H9 (cell line): ENCODE data around the gene OSBPL10. TPM values are rescaled to one million over a fixed set of nuclear protein-coding genes. Genes with fewer than 3 reads are reported as not detected.

Source experiments
- DNase-seq: peaks from one replicate; pipeline ENCODE4 v3.0.0-alpha.2; 2017
- H2AFZ ChIP-seq: one replicate; pipeline ENCODE4 v1.6.1; 2013; ENCODE audit warnings: mild to moderate bottlenecking, low read length, control low read depth, moderate library complexity
- H2AK5ac ChIP-seq: 2 replicates; pipeline ENCODE4 v1.6.1; 2013; ENCODE audit warnings: low read length, control low read depth, mixed read lengths; ENCODE audit not compliant: insufficient read length
- H2BK120ac ChIP-seq: one replicate; pipeline ENCODE4 v1.6.1; 2013; ENCODE audit warnings: low read depth, mild to moderate bottlenecking, low read length, control low read depth, inconsistent platforms; ENCODE audit not compliant: poor library complexity, severe bottlenecking
- H2BK12ac ChIP-seq: 2 replicates; pipeline ENCODE4 v1.6.1; 2013; ENCODE audit warnings: low read length, control low read depth, mixed read lengths, low read depth; ENCODE audit not compliant: insufficient read length
- H2BK15ac ChIP-seq: 2 replicates; pipeline ENCODE4 v1.6.1; 2013; ENCODE audit warnings: low read depth, low read length, control low read depth
- H2BK20ac ChIP-seq: one replicate; pipeline ENCODE4 v1.6.1; 2013; ENCODE audit warnings: low read depth, mild to moderate bottlenecking, low read length, control low read depth, inconsistent platforms; ENCODE audit not compliant: poor library complexity, severe bottlenecking
- H2BK5ac ChIP-seq: 2 replicates; pipeline ENCODE4 v1.6.1; 2013; ENCODE audit warnings: low read length, control low read depth, mixed read lengths; ENCODE audit not compliant: insufficient read length
- H3K14ac ChIP-seq: 2 replicates; pipeline ENCODE4 v1.6.1; 2013; ENCODE audit warnings: low read length, control low read depth; ENCODE audit not compliant: insufficient read depth
- H3K18ac ChIP-seq: 2 replicates; pipeline ENCODE4 v1.6.1; 2013; ENCODE audit warnings: low read depth, mild to moderate bottlenecking, mixed read lengths, low read length, control low read depth; ENCODE audit not compliant: insufficient read length
- H3K23ac ChIP-seq: 2 replicates; pipeline ENCODE4 v1.6.1; 2013; ENCODE audit warnings: low read length, control low read depth, mixed read lengths, low read depth; ENCODE audit not compliant: insufficient read length
- H3K23me2 ChIP-seq: 2 replicates; pipeline ENCODE4 v1.6.1; 2013; ENCODE audit warnings: low read depth, mild to moderate bottlenecking, mixed read lengths, low read length, control low read depth; ENCODE audit not compliant: insufficient read length, poor library complexity, severe bottlenecking
- H3K27ac ChIP-seq: 2 replicates; pipeline ENCODE4 v1.5.1; 2013; ENCODE audit warnings: low read length, control low read depth, mixed read lengths, low read depth; ENCODE audit not compliant: insufficient read length
- H3K27me3 ChIP-seq: 2 replicates; pipeline ENCODE4 v1.6.1; 2013; ENCODE audit warnings: low read length, control low read depth, inconsistent platforms; ENCODE audit not compliant: insufficient read depth
- H3K4ac ChIP-seq: 2 replicates; pipeline ENCODE4 v1.6.1; 2013; ENCODE audit warnings: low read depth, mild to moderate bottlenecking, control low read depth, inconsistent platforms, low read length, moderate library complexity
- H3K4me1 ChIP-seq: 2 replicates; pipeline ENCODE4 v1.6.1; 2013; ENCODE audit warnings: low read length, control low read depth, inconsistent platforms; ENCODE audit not compliant: insufficient read depth
- H3K4me2 ChIP-seq: 2 replicates; pipeline ENCODE4 v1.6.1; 2013; ENCODE audit warnings: low read length, control low read depth, mixed read lengths; ENCODE audit not compliant: insufficient read length, insufficient read depth
- H3K56ac ChIP-seq: 2 replicates; pipeline ENCODE4 v1.6.1; 2013; ENCODE audit warnings: low read depth, mild to moderate bottlenecking, mixed read lengths, low read length, control low read depth; ENCODE audit not compliant: insufficient read length
- H3K79me1 ChIP-seq: 2 replicates; pipeline ENCODE4 v1.6.1; 2013; ENCODE audit warnings: low read depth, mild to moderate bottlenecking, moderate library complexity, low read length, control low read depth, inconsistent platforms; ENCODE audit not compliant: insufficient read depth, poor library complexity, severe bottlenecking
- H3K79me2 ChIP-seq: 2 replicates; pipeline ENCODE4 v1.6.1; 2013; ENCODE audit warnings: low read length, control low read depth, inconsistent platforms; ENCODE audit not compliant: insufficient read depth
- H3K9ac ChIP-seq: 2 replicates; pipeline ENCODE4 v1.6.1; 2013; ENCODE audit warnings: low read length, control low read depth, mixed read lengths; ENCODE audit not compliant: insufficient read length; ENCODE audit errors: extremely low read depth
- H3K9me3 ChIP-seq: one replicate; pipeline ENCODE4 v1.6.1; 2013; ENCODE audit warnings: low read depth, low read length, inconsistent platforms; ENCODE audit not compliant: control insufficient read depth
- H3T11ph ChIP-seq: one replicate; pipeline ENCODE4 v1.6.1; 2013; ENCODE audit warnings: mild to moderate bottlenecking, low read length, control low read depth, inconsistent platforms
- H4K20me1 ChIP-seq: one replicate; pipeline ENCODE4 v1.6.1; 2013; ENCODE audit not compliant: control insufficient read depth, insufficient read length, insufficient read depth
- H4K5ac ChIP-seq: 2 replicates; pipeline ENCODE4 v1.6.1; 2013; ENCODE audit warnings: low read depth, mild to moderate bottlenecking, mixed read lengths, low read length, control low read depth; ENCODE audit not compliant: insufficient read length
- H4K8ac ChIP-seq: replicated peaks from 2 replicates; pipeline ENCODE4 v1.6.1; 2013; ENCODE audit warnings: low read length, control low read depth, mixed read lengths, low read depth; ENCODE audit not compliant: insufficient read length
- H4K91ac ChIP-seq: 2 replicates; pipeline ENCODE4 v1.6.1; 2013; ENCODE audit warnings: low read depth, mild to moderate bottlenecking, moderate library complexity, mixed read lengths, low read length, control low read depth; ENCODE audit not compliant: insufficient read length
- H3K27ac Mint-ChIP-seq, 3 experiments: 2 replicates in 2 of 3; 3 replicates in 1 of 3; pipeline ENCODE4 v1.8.0; 2020 to 2021; ENCODE audit warnings: mixed read lengths in 3 of 3, mild to moderate bottlenecking in 1 of 3, moderate library complexity in 1 of 3
- H3K27me3 Mint-ChIP-seq: 2 replicates; pipeline ENCODE4 v1.8.0; 2021; ENCODE audit warnings: low read depth, mild to moderate bottlenecking, moderate library complexity, mixed read lengths
- H3K36me3 Mint-ChIP-seq, 3 experiments: 2 replicates in 2 of 3; 3 replicates in 1 of 3; pipeline ENCODE4 v1.8.0; 2020 to 2021; ENCODE audit warnings: low read depth in 3 of 3, mixed read lengths in 3 of 3; ENCODE audit not compliant: insufficient read depth in 1 of 3
- H3K4me1 Mint-ChIP-seq, 2 experiments: 2 replicates each; pipeline ENCODE4 v1.8.0; 2020; ENCODE audit warnings: mixed read lengths in 2 of 2
- H3K4me3 Mint-ChIP-seq, 2 experiments: 2 replicates in 1 of 2; 3 replicates in 1 of 2; pipeline ENCODE4 v1.8.0; 2020 to 2021; ENCODE audit warnings: mild to moderate bottlenecking in 2 of 2, mixed read lengths in 2 of 2, moderate library complexity in 1 of 2
- H3K9me3 Mint-ChIP-seq, 2 experiments: 2 replicates in 1 of 2; 3 replicates in 1 of 2; pipeline ENCODE4 v1.8.0; 2020; ENCODE audit warnings: mild to moderate bottlenecking in 2 of 2, mixed read lengths in 2 of 2, moderate library complexity in 1 of 2
- WGBS: extraction: QIAGEN DNeasy Blood & Tissue Kit; methylation state at CpG from one replicate; pipeline ENCODE4 v1.1.7; 2013; ENCODE audit warnings: missing lambda C conversion rate, low lambda C conversion rate, mixed read lengths; ENCODE audit not compliant: insufficient read length; ENCODE audit errors: extremely low coverage; 5-methylcytosine and 5-hydroxymethylcytosine counted together
- total RNA-seq: library from RNA; stranded (reverse); gene quantifications from 2 replicates; pipeline ENCODE4 v1.2.1, GENCODE V29; 2021
- TF ChIP-seq, protein P1 (sequence below): fragments of 200-600 bp; sonication (generic); conservative IDR thresholded peaks from 3 replicates; pipeline ENCODE4 v1.8.0; 2021; ENCODE audit warnings: antibody characterized with exemption, mild to moderate bottlenecking

OSBPL10 gene
- total RNA-seq, 1 experiment from 2014 or later: 42.7 TPM

DNA sequence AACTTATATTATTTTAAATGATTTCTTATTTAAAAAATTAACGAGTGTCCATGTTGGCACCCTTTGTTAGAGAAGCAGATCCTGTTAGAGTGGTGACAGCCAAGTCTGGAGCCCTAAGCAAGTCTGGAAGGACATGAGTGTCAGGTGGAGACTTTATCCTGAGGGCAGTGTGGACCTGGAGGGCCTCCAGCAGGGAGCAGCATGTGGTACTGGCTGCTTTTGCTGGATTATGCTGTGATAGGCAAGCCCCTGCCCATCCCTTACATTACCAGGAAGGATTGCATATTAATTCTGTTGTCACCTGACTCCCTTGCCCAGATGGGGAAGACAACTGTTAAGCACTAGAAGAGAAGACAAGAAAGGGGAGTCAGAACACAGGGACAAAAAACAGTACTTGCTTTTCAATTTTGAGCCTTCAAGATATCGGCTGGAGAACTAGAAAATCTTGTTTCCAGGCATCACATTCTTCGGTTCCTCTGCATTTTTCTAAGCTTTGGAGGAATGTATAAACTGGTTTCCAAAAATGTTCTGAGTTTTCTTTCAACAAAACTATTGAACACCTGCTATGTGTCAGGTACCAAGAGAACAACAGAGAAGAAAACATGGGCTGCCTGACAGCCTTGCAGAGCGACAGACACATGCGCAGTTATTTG lies 23.2 kb upstream of the OSBPL10 start:
- Mint-ChIP-seq H3K9me3 (peaks cover 0 to under 1% of the 10 kb centered on the region in 2 experiments; a peak in 2 of 5 replicates), H3K27ac (no peak overlapping the region), H3K4me3 (no peak overlapping the region), H3K36me3 (no peaks in the 10 kb centered on the region), H3K27me3 (no peaks in the 10 kb centered on the region; the same call in 1 of the 2 replicates), H3K4me1 (peaks cover 22 to 23% of the 10 kb centered on the region in 2 experiments)
- Histone ChIP-seq H3K23me2 (no peaks in the 10 kb centered on the region), H3K79me2 (no peaks in the 10 kb centered on the region), H3K23ac (no peak overlapping the region), H4K5ac (no peak overlapping the region), H4K8ac (no peak overlapping the region), H3K27ac (no peak overlapping the region), H3K9me3 (no peaks in the 10 kb centered on the region), H4K91ac (no peak overlapping the region), H2BK12ac (no peak overlapping the region), H3K56ac (no peak overlapping the region), H3K4me1 (peaks cover 3% of the 10 kb centered on the region; the same call in 1 of the 2 replicates), H3K9ac (no peak overlapping the region), H3K18ac (no peak overlapping the region), H2AK5ac (no peak overlapping the region), H4K20me1 (no peaks in the 10 kb centered on the region), H3K14ac (no peak overlapping the region), H2BK15ac (no peak overlapping the region), H3K4ac (no peak overlapping the region), H2BK120ac (no peak overlapping the region), H2AFZ (no peak overlapping the region), H2BK5ac (no peak overlapping the region), H3K27me3 (no peaks in the 10 kb centered on the region), H3T11ph (no peak overlapping the region), H3K79me1 (no peaks in the 10 kb centered on the region), H3K4me2 (no peak overlapping the region), H2BK20ac (no peak overlapping the region)
- no CpG with 5 or more reads among the region's 5 CpGs for WGBS
- DNase-seq: peak; percentile 44
- TF ChIP-seq, protein P1, sequence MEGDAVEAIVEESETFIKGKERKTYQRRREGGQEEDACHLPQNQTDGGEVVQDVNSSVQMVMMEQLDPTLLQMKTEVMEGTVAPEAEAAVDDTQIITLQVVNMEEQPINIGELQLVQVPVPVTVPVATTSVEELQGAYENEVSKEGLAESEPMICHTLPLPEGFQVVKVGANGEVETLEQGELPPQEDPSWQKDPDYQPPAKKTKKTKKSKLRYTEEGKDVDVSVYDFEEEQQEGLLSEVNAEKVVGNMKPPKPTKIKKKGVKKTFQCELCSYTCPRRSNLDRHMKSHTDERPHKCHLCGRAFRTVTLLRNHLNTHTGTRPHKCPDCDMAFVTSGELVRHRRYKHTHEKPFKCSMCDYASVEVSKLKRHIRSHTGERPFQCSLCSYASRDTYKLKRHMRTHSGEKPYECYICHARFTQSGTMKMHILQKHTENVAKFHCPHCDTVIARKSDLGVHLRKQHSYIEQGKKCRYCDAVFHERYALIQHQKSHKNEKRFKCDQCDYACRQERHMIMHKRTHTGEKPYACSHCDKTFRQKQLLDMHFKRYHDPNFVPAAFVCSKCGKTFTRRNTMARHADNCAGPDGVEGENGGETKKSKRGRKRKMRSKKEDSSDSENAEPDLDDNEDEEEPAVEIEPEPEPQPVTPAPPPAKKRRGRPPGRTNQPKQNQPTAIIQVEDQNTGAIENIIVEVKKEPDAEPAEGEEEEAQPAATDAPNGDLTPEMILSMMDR: peak; percentile 24; the same call in 1 of the 3 replicates
